Activated naive CD8-positive, alpha-beta T cell treated with anti-CD3 and anti-CD28 coated beads for 36 hours (primary cell): ENCODE results near the gene ANKRD40CL. TPM values are rescaled to one million over a fixed set of nuclear protein-coding genes. Genes with fewer than 3 reads are reported as not detected.
"Not testable (repeated sequence)": the region's sequence is repeated elsewhere in the genome, so short reads cannot be mapped to it uniquely, and the experiment has no call there.

Source experiments
- DNase-seq: peaks from one replicate; pipeline ENCODE4 v3.0.0; 2021
- H3K27ac Mint-ChIP-seq: one replicate; pipeline ENCODE4 v1.8.0; 2022; ENCODE audit warnings: mild to moderate bottlenecking, moderate library complexity, mixed read lengths
- H3K27me3 Mint-ChIP-seq: one replicate; pipeline ENCODE4 v1.8.0; 2022; ENCODE audit warnings: mild to moderate bottlenecking, mixed read lengths
- H3K36me3 Mint-ChIP-seq: one replicate; pipeline ENCODE4 v1.8.0; 2021; ENCODE audit warnings: mild to moderate bottlenecking, mixed read lengths
- H3K4me1 Mint-ChIP-seq: one replicate; pipeline ENCODE4 v1.8.0; 2021; ENCODE audit warnings: mixed read lengths
- H3K4me3 Mint-ChIP-seq: one replicate; pipeline ENCODE4 v1.8.0; 2022; ENCODE audit warnings: mild to moderate bottlenecking, moderate library complexity, mixed read lengths
- H3K9me3 Mint-ChIP-seq: one replicate; pipeline ENCODE4 v1.8.0; 2022; ENCODE audit warnings: mixed read lengths
- total RNA-seq, 2 experiments: library from RNA; stranded (reverse); gene quantifications; one replicate each; pipeline ENCODE4 v1.2.3, GENCODE V29; 2021

ANKRD40CL gene
- not detected for total RNA-seq

GRCh38 chr17:50767446-50767845, at the start of gene ANKRD40CL:
TSS of gene ANKRD40CL (minus strand) at chr17:50767518. CDS start at chr17:50766913, 605 bp downstream.
- Mint-ChIP-seq H3K4me1 (peaks cover 2% of the 10 kb centered on the region), H3K27me3 (no peaks in the 10 kb centered on the region), H3K27ac (no peak within 1 kb of the TSS), H3K4me3 (no peak within 1 kb of the TSS), H3K9me3 (no peaks in the 10 kb centered on the region), H3K36me3 (no peaks in the 10 kb centered on the region)
- DNase-seq, result no peak

GRCh38 chr17:50816271-50816670, 49.0 kb upstream of the ANKRD40CL start:
- H3K4me3 Mint-ChIP-seq, result no peak overlapping the region
- DNase-seq, result no peak
- peaks cover 2% of the 10 kb centered on the region for H3K4me1 Mint-ChIP-seq
- no peaks in the 10 kb centered on the region for H3K9me3 Mint-ChIP-seq
- H3K27me3 Mint-ChIP-seq, result peaks cover 17% of the 10 kb centered on the region
- no peak overlapping the region for H3K27ac Mint-ChIP-seq
- H3K36me3 Mint-ChIP-seq, result no peaks in the 10 kb centered on the region

GRCh38 chr17:50815400-50815799, 48.1 kb upstream of the ANKRD40CL start:
- H3K4me3 Mint-ChIP-seq, result no peak overlapping the region
- DNase-seq, result no peak
- H3K27ac Mint-ChIP-seq, result no peak overlapping the region
- H3K4me1 Mint-ChIP-seq, result peaks cover 2% of the 10 kb centered on the region
- H3K9me3 Mint-ChIP-seq, result no peaks in the 10 kb centered on the region
- H3K27me3 Mint-ChIP-seq, result peaks cover 17% of the 10 kb centered on the region
- H3K36me3 Mint-ChIP-seq, result no peaks in the 10 kb centered on the region

GRCh38 chr17:50813583-50813982, 46.3 kb upstream of the ANKRD40CL start:
- H3K36me3 Mint-ChIP-seq, result no peaks in the 10 kb centered on the region
- DNase-seq, result no peak
- H3K9me3 Mint-ChIP-seq, result no peaks in the 10 kb centered on the region
- no peaks in the 10 kb centered on the region for H3K4me1 Mint-ChIP-seq
- H3K27me3 Mint-ChIP-seq, result peaks cover 17% of the 10 kb centered on the region
- H3K4me3 Mint-ChIP-seq, result no peak overlapping the region
- no peak overlapping the region for H3K27ac Mint-ChIP-seq

GRCh38 chr17:50808888-50809287, 41.6 kb upstream of the ANKRD40CL start:
- Mint-ChIP-seq H3K4me3 (no peak overlapping the region), H3K36me3 (no peaks in the 10 kb centered on the region)
- DNase-seq, result no peak

GRCh38 chr17:50808413-50808812, 41.1 kb upstream of the ANKRD40CL start:
- Mint-ChIP-seq H3K4me3 (no peak overlapping the region), H3K9me3 (no peaks in the 10 kb centered on the region), H3K27me3 (no peaks in the 10 kb centered on the region), H3K36me3 (no peaks in the 10 kb centered on the region), H3K27ac (no peak overlapping the region), H3K4me1 (no peaks in the 10 kb centered on the region)
- no peak for DNase-seq

More at GRCh38 chr17:50808888-50809287, 41.6 kb upstream of the ANKRD40CL start:
- no peaks in the 10 kb centered on the region for H3K4me1 Mint-ChIP-seq
- H3K27ac Mint-ChIP-seq, result no peak overlapping the region
- no peaks in the 10 kb centered on the region for H3K9me3 Mint-ChIP-seq
- H3K27me3 Mint-ChIP-seq, result peaks cover 2% of the 10 kb centered on the region

GRCh38 chr17:50807675-50808074, 40.4 kb upstream of the ANKRD40CL start:
- Mint-ChIP-seq H3K27me3 (no peaks in the 10 kb centered on the region), H3K27ac (no peak overlapping the region), H3K4me1 (no peaks in the 10 kb centered on the region), H3K4me3 (no peak overlapping the region), H3K36me3 (no peaks in the 10 kb centered on the region), H3K9me3 (no peaks in the 10 kb centered on the region)
- no peak for DNase-seq

GRCh38 chr17:50807009-50807408, 39.7 kb upstream of the ANKRD40CL start:
- Mint-ChIP-seq H3K9me3 (no peaks in the 10 kb centered on the region), H3K27ac (no peak overlapping the region), H3K36me3 (no peaks in the 10 kb centered on the region), H3K4me1 (no peaks in the 10 kb centered on the region), H3K4me3 (no peak overlapping the region), H3K27me3 (no peaks in the 10 kb centered on the region)
- DNase-seq, result no peak

- no peaks in the 10 kb centered on the region for H3K36me3 Mint-ChIP-seq
- H3K9me3 Mint-ChIP-seq, result no peaks in the 10 kb centered on the region
- no peaks in the 10 kb centered on the region for H3K4me1 Mint-ChIP-seq
- no peak overlapping the region for H3K27ac Mint-ChIP-seq
- DNase-seq, result no peak
- H3K27me3 Mint-ChIP-seq, result no peaks in the 10 kb centered on the region
- H3K4me3 Mint-ChIP-seq, result no peak overlapping the region
Measured at GRCh38 chr17:50806141-50806643, 38.9 kb upstream of the ANKRD40CL start.

- H3K36me3 Mint-ChIP-seq, result no peaks in the 10 kb centered on the region
- DNase-seq, result no peak
- no peaks in the 10 kb centered on the region for H3K4me1 Mint-ChIP-seq
- H3K27ac Mint-ChIP-seq, result no peak overlapping the region
- H3K27me3 Mint-ChIP-seq, result no peaks in the 10 kb centered on the region
- no peak overlapping the region for H3K4me3 Mint-ChIP-seq
- no peaks in the 10 kb centered on the region for H3K9me3 Mint-ChIP-seq
Measured at GRCh38 chr17:50805486-50805885, 38.2 kb upstream of the ANKRD40CL start.

GRCh38 chr17:50804749-50805475, 37.6 kb upstream of the ANKRD40CL start:
- H3K9me3 Mint-ChIP-seq, H3K27ac Mint-ChIP-seq, H3K4me3 Mint-ChIP-seq, H3K4me1 Mint-ChIP-seq, H3K36me3 Mint-ChIP-seq, H3K27me3 Mint-ChIP-seq, DNase-seq: not testable (repeated sequence)

- Mint-ChIP-seq H3K4me1 (no peaks in the 10 kb centered on the region), H3K36me3 (no peaks in the 10 kb centered on the region), H3K9me3 (no peaks in the 10 kb centered on the region), H3K27me3 (no peaks in the 10 kb centered on the region), H3K27ac (no peak overlapping the region), H3K4me3 (no peak overlapping the region)
- no peak for DNase-seq
Measured at GRCh38 chr17:50803676-50804075, 36.4 kb upstream of the ANKRD40CL start.

GRCh38 chr17:50802609-50803571, 35.6 kb upstream of the ANKRD40CL start:
- Mint-ChIP-seq H3K4me1 (no peaks in the 10 kb centered on the region), H3K9me3 (no peaks in the 10 kb centered on the region), H3K27ac (no peak overlapping the region), H3K27me3 (no peaks in the 10 kb centered on the region), H3K4me3 (no peak overlapping the region), H3K36me3 (no peaks in the 10 kb centered on the region)
- no peak for DNase-seq

GRCh38 chr17:50800196-50800700, 32.9 kb upstream of the ANKRD40CL start:
- no peak for DNase-seq

GRCh38 chr17:50799582-50799981, 32.3 kb upstream of the ANKRD40CL start:
- Mint-ChIP-seq H3K9me3 (no peaks in the 10 kb centered on the region), H3K27ac (no peak overlapping the region), H3K4me3 (no peak overlapping the region), H3K27me3 (no peaks in the 10 kb centered on the region), H3K36me3 (no peaks in the 10 kb centered on the region), H3K4me1 (no peaks in the 10 kb centered on the region)
- no peak for DNase-seq

More at GRCh38 chr17:50800196-50800700, 32.9 kb upstream of the ANKRD40CL start:
- Mint-ChIP-seq H3K4me1 (no peaks in the 10 kb centered on the region), H3K27me3 (no peaks in the 10 kb centered on the region), H3K27ac (no peak overlapping the region), H3K4me3 (no peak overlapping the region), H3K36me3 (no peaks in the 10 kb centered on the region), H3K9me3 (no peaks in the 10 kb centered on the region)
